ENCODE data around the gene FARP2.

- TF ChIP-seq EZH2 (IDR thresholded peaks at IDR 0.05; ENCODE audit: low read length, unreplicated experiment) (no peak), CTCF (conservative IDR thresholded peaks at IDR 0.05; ENCODE audit: low read depth, low read length) (no peak), EZH2phosphoT487 (IDR thresholded peaks at IDR 0.05; ENCODE audit: borderline replicate concordance, low read length) (no peak)
Measured at GRCh38 chr2:241329669-241330615, 26.1 kb upstream of the FARP2 start.

Data from PC-3 (cell line).